ENCODE data around the gene TUBB4A.

- no peak for TF ChIP-seq RARB (CRISPR knock-in tag; IDR thresholded peaks at IDR 0.05)
- no peak for TF ChIP-seq MAX (IDR thresholded peaks at IDR 0.05)
- TF ChIP-seq RAD21 (conservative IDR thresholded peaks at IDR 0.05 in 1 of 2, IDR thresholded peaks at IDR 0.05 in 1 of 2): no peak
Measured at GRCh38 chr19:6466526-6467248, 35.4 kb downstream of the TUBB4A start.

Measured in A549 (cell line).